ENCODE data around the gene PTH2R.

GRCh38 chr2:208451061-208451460 is 44.5 kb downstream of the PTH2R start:
- TF ChIP-seq EZH2 (IDR thresholded peaks at IDR 0.05; ENCODE audit: low read length, unreplicated experiment) (no peak), CTCF (conservative IDR thresholded peaks at IDR 0.05; ENCODE audit: low read depth, low read length) (no peak), EZH2phosphoT487 (IDR thresholded peaks at IDR 0.05; ENCODE audit: borderline replicate concordance, low read length) (no peak)
